Trophoblast cell (in vitro differentiated cells and primary cell): ENCODE data around the gene SFR1.

Experiments
- DNase-seq, 2 donors: peaks; one replicate each; pipeline ENCODE4 v3.0.0-alpha.2; 2016
- H2AFZ ChIP-seq: 2 replicates; pipeline ENCODE4 v1.6.1; 2013; ENCODE audit warnings: low read length, moderate library complexity, mild to moderate bottlenecking; ENCODE audit not compliant: insufficient read depth, poor library complexity
- H2AK5ac ChIP-seq: 2 replicates; pipeline ENCODE4 v1.6.1; 2013; ENCODE audit warnings: mild to moderate bottlenecking, low read length
- H2BK120ac ChIP-seq: 2 replicates; pipeline ENCODE4 v1.6.1; 2013; ENCODE audit warnings: low read length, mild to moderate bottlenecking, moderate library complexity; ENCODE audit not compliant: insufficient read depth, poor library complexity
- H2BK12ac ChIP-seq: 2 replicates; pipeline ENCODE4 v1.6.1; 2013; ENCODE audit warnings: mild to moderate bottlenecking, low read length, moderate library complexity
- H2BK5ac ChIP-seq: 2 replicates; pipeline ENCODE4 v1.6.1; 2013; ENCODE audit warnings: low read length, low read depth, moderate library complexity, mild to moderate bottlenecking; ENCODE audit not compliant: poor library complexity
- H3K14ac ChIP-seq: 2 replicates; pipeline ENCODE4 v1.6.1; 2013; ENCODE audit warnings: mild to moderate bottlenecking, low read length
- H3K18ac ChIP-seq: 2 replicates; pipeline ENCODE4 v1.6.1; 2013; ENCODE audit warnings: mild to moderate bottlenecking, low read length
- H3K23ac ChIP-seq: 2 replicates; pipeline ENCODE4 v1.6.1; 2013; ENCODE audit warnings: low read length
- H3K27ac ChIP-seq: 2 replicates; pipeline ENCODE4 v1.5.1; 2013; ENCODE audit warnings: low read depth, mild to moderate bottlenecking, inconsistent platforms, low read length, moderate library complexity
- H3K27me3 ChIP-seq: 2 replicates; pipeline ENCODE4 v1.6.1; 2013; ENCODE audit warnings: inconsistent platforms, mild to moderate bottlenecking, low read length, moderate library complexity; ENCODE audit not compliant: insufficient read depth
- H3K36me3 ChIP-seq, 2 experiments: 1 replicate in 1 of 2; 2 replicates in 1 of 2; pipeline ENCODE4 v1.6.1; 2013; ENCODE audit warnings: low read length in 2 of 2, mild to moderate bottlenecking in 2 of 2, moderate library complexity in 1 of 2; ENCODE audit not compliant: insufficient read depth in 2 of 2, control insufficient read depth in 1 of 2
- H3K4ac ChIP-seq: 2 replicates; pipeline ENCODE4 v1.6.1; 2013; ENCODE audit warnings: low read depth, mild to moderate bottlenecking, low read length, moderate library complexity
- H3K4me1 ChIP-seq, 2 experiments: 1 replicate in 1 of 2; 2 replicates in 1 of 2; pipeline ENCODE4 v1.6.1; 2013; ENCODE audit warnings: low read length in 2 of 2, mild to moderate bottlenecking in 2 of 2, moderate library complexity in 1 of 2; ENCODE audit not compliant: insufficient read depth in 2 of 2, control insufficient read depth in 1 of 2
- H3K4me2 ChIP-seq: 2 replicates; pipeline ENCODE4 v1.6.1; 2013; ENCODE audit warnings: inconsistent platforms, mild to moderate bottlenecking, low read length, moderate library complexity
- H3K4me3 ChIP-seq: 2 replicates; pipeline ENCODE4 v1.5.1; 2013; ENCODE audit warnings: mild to moderate bottlenecking, low read depth, low read length, inconsistent platforms
- H3K79me1 ChIP-seq: one replicate; pipeline ENCODE4 v1.6.1; 2013; ENCODE audit warnings: low read length
- H3K79me2 ChIP-seq: 2 replicates; pipeline ENCODE4 v1.6.1; 2013; ENCODE audit warnings: low read length, mild to moderate bottlenecking; ENCODE audit not compliant: control insufficient read depth, insufficient read depth, poor library complexity
- H3K9ac ChIP-seq: 2 replicates; pipeline ENCODE4 v1.6.1; 2013; ENCODE audit warnings: mild to moderate bottlenecking, low read length
- H3K9me3 ChIP-seq: 2 replicates; pipeline ENCODE4 v1.6.1; 2013; ENCODE audit warnings: low read depth, mild to moderate bottlenecking, control low read depth, inconsistent platforms, low read length; ENCODE audit not compliant: insufficient read depth
- H4K12ac ChIP-seq: 2 replicates; pipeline ENCODE4 v1.6.1; 2013; ENCODE audit warnings: low read depth, mild to moderate bottlenecking, low read length, moderate library complexity
- H4K8ac ChIP-seq: 2 replicates; pipeline ENCODE4 v1.6.1; 2013; ENCODE audit warnings: low read depth, mild to moderate bottlenecking, low read length, moderate library complexity
- H4K91ac ChIP-seq: one replicate; pipeline ENCODE4 v1.6.1; 2013; ENCODE audit warnings: low read depth, mild to moderate bottlenecking, low read length, moderate library complexity
- WGBS: extraction: QIAGEN DNeasy Blood & Tissue Kit; methylation state at CpG from one replicate; pipeline ENCODE4 v1.1.7; 2013; ENCODE audit warnings: missing lambda C conversion rate; ENCODE audit not compliant: insufficient read length, insufficient coverage; ENCODE audit errors: extremely low coverage; 5-methylcytosine and 5-hydroxymethylcytosine counted together

The SFR1 gene

GRCh38 chr10:104117839-104118323 is 4.1 kb upstream of the SFR1 start:
- Histone ChIP-seq H4K12ac (no peak overlapping the region), H3K36me3 (no peaks in the 10 kb centered on the region), H3K4me2 (no peak overlapping the region), H2AK5ac (no peak overlapping the region), H3K23ac (no peak overlapping the region), H3K4ac (no peak overlapping the region), H3K9me3 (no peaks in the 10 kb centered on the region), H3K9ac (no peak overlapping the region), H2AFZ (no peak overlapping the region), H3K4me1 (peaks cover 0 to 2% of the 10 kb centered on the region in 2 experiments), H3K4me3 (no peak overlapping the region), H3K18ac (no peak overlapping the region), H4K91ac (no peak overlapping the region), H2BK120ac (no peak overlapping the region), H3K27ac (no peak overlapping the region), H3K79me1 (peaks cover 11% of the 10 kb centered on the region), H3K79me2 (peaks cover 3% of the 10 kb centered on the region), H3K27me3 (no peaks in the 10 kb centered on the region), H2BK5ac (no peak overlapping the region), H3K14ac (no peak overlapping the region), H2BK12ac (no peak overlapping the region), H4K8ac (no peak overlapping the region)
- WGBS: no CpG with 5 or more reads among the region's 4 CpGs
- peak in 1 of 2 donors; percentile 39 for DNase-seq

- H2BK120ac ChIP-seq: no peak overlapping the region
- no peak overlapping the region for H3K27ac ChIP-seq
- H3K27me3 ChIP-seq: no peaks in the 10 kb centered on the region
- peak; percentile 15 to 74 for DNase-seq
- H4K12ac ChIP-seq: no peak overlapping the region
- no peak overlapping the region for H3K4ac ChIP-seq
- no peak overlapping the region for H2AFZ ChIP-seq
- no peak overlapping the region for H3K4me2 ChIP-seq
- no peak overlapping the region for H4K8ac ChIP-seq
- no peak overlapping the region for H3K4me3 ChIP-seq
- no peaks in the 10 kb centered on the region for H3K9me3 ChIP-seq
- peaks cover 0 to 2% of the 10 kb centered on the region in 2 experiments for H3K4me1 ChIP-seq
- no peak overlapping the region for H3K18ac ChIP-seq
- H4K91ac ChIP-seq: no peak overlapping the region
- H3K79me2 ChIP-seq: peaks cover 3% of the 10 kb centered on the region
- no CpG with 5 or more reads among the region's 3 CpGs for WGBS
- H2AK5ac ChIP-seq: no peak overlapping the region
- H3K36me3 ChIP-seq: no peaks in the 10 kb centered on the region
- H3K9ac ChIP-seq: no peak overlapping the region
- H3K14ac ChIP-seq: no peak overlapping the region
- H2BK12ac ChIP-seq: peak overlapping the region; percentile 5
- no peak overlapping the region for H3K23ac ChIP-seq
- peaks cover 11% of the 10 kb centered on the region for H3K79me1 ChIP-seq
- H2BK5ac ChIP-seq: no peak overlapping the region
Observed at GRCh38 chr10:104119996-104120395, 2.0 kb upstream of the SFR1 start.

GRCh38 chr10:104120512-104120902 is 1.5 kb upstream of the SFR1 start:
- Histone ChIP-seq H3K4me2 (peak overlapping the region; percentile 91), H3K4me3 (no peak overlapping the region)
- WGBS: no CpG with 5 or more reads among the region's 2 CpGs

GRCh38 chr10:104120903-104121484 is 977 bp upstream of the SFR1 start:
- peak overlapping the region; percentile 95 for H2BK5ac ChIP-seq
- H3K4me2 ChIP-seq: peak overlapping the region; percentile 91
- H3K36me3 ChIP-seq: no peaks in the 10 kb centered on the region
- peak overlapping the region; percentile 94 for H4K12ac ChIP-seq
- no CpG with 5 or more reads among the region's 28 CpGs for WGBS
- H3K4ac ChIP-seq: peak overlapping the region; percentile 70
- H2AFZ ChIP-seq: peak overlapping the region; percentile 84
- peak overlapping the region; percentile 91 for H4K8ac ChIP-seq
- no peaks in the 10 kb centered on the region for H3K27me3 ChIP-seq
- H3K4me1 ChIP-seq: peaks cover 0 to 2% of the 10 kb centered on the region in 2 experiments
- H3K79me1 ChIP-seq: peaks cover 11% of the 10 kb centered on the region
- peak overlapping the region; percentile 98 for H4K91ac ChIP-seq
- peak overlapping the region; percentile 92 for H3K14ac ChIP-seq
- no peak overlapping the region for H2AK5ac ChIP-seq
- peak overlapping the region; percentile 94 for H2BK120ac ChIP-seq
- H3K9ac ChIP-seq: peak overlapping the region; percentile 87
- no peak overlapping the region for H2BK12ac ChIP-seq
- peak; percentile 94 to 99 for DNase-seq
- peak overlapping the region; percentile 99 for H3K27ac ChIP-seq
- H3K23ac ChIP-seq: no peak overlapping the region
- H3K4me3 ChIP-seq: peak overlapping the region; percentile 51
- no peaks in the 10 kb centered on the region for H3K9me3 ChIP-seq
- H3K79me2 ChIP-seq: peaks cover 3% of the 10 kb centered on the region
- H3K18ac ChIP-seq: peak overlapping the region; percentile 95

More at GRCh38 chr10:104120512-104120902, 1.5 kb upstream of the SFR1 start:
- Histone ChIP-seq H2BK5ac (no peak overlapping the region), H2AK5ac (no peak overlapping the region), H3K36me3 (no peaks in the 10 kb centered on the region), H3K14ac (no peak overlapping the region), H3K79me1 (peaks cover 11% of the 10 kb centered on the region), H3K9me3 (no peaks in the 10 kb centered on the region), H4K91ac (no peak overlapping the region), H2BK120ac (no peak overlapping the region), H3K18ac (no peak overlapping the region), H2AFZ (no peak overlapping the region), H3K27me3 (no peaks in the 10 kb centered on the region), H4K8ac (peak overlapping the region; percentile 35), H2BK12ac (no peak overlapping the region), H3K79me2 (peaks cover 3% of the 10 kb centered on the region), H3K9ac (no peak overlapping the region), H3K23ac (no peak overlapping the region), H3K4ac (no peak overlapping the region), H3K4me1 (peaks cover 0 to 2% of the 10 kb centered on the region in 2 experiments), H3K27ac (peak overlapping the region; percentile 99), H4K12ac (no peak overlapping the region)
- DNase-seq: no peak
